ENCODE measurements around the gene ZNF74.

ZNF74 gene

GRCh38 chr22:20456064-20456721 lies 62.2 kb downstream of the ZNF74 start:
- H3K9me3 Mint-ChIP-seq, result no peaks in the 10 kb centered on the region
- peak; percentile 73 for DNase-seq (ENCODE audit: low spot score)
- peaks cover 23% of the 10 kb centered on the region for H3K4me1 Mint-ChIP-seq (ENCODE audit: low read depth)
- peaks cover 56% of the 10 kb centered on the region for H3K36me3 Mint-ChIP-seq (ENCODE audit: low read depth)
- H3K27me3 Mint-ChIP-seq (ENCODE audit: low read depth), result no peaks in the 10 kb centered on the region
- H3K4me3 Mint-ChIP-seq, result no peak overlapping the region
- H3K27ac Mint-ChIP-seq, result no peak overlapping the region

GRCh38 chr22:20456722-20457076 lies 62.7 kb downstream of the ZNF74 start:
- Mint-ChIP-seq H3K4me1 (ENCODE audit: low read depth) (peaks cover 23% of the 10 kb centered on the region), H3K27me3 (ENCODE audit: low read depth) (no peaks in the 10 kb centered on the region), H3K9me3 (no peaks in the 10 kb centered on the region), H3K36me3 (ENCODE audit: low read depth) (peaks cover 52% of the 10 kb centered on the region), H3K27ac (no peak overlapping the region), H3K4me3 (no peak overlapping the region)
- DNase-seq (ENCODE audit: low spot score), result no peak

GRCh38 chr22:20457506-20458240 lies 63.7 kb downstream of the ZNF74 start:
- no peak for DNase-seq (ENCODE audit: low spot score)
- no peaks in the 10 kb centered on the region for H3K9me3 Mint-ChIP-seq
- no peak overlapping the region for H3K4me3 Mint-ChIP-seq
- no peak overlapping the region for H3K27ac Mint-ChIP-seq
- H3K36me3 Mint-ChIP-seq (ENCODE audit: low read depth), result peaks cover 49% of the 10 kb centered on the region
- no peaks in the 10 kb centered on the region for H3K27me3 Mint-ChIP-seq (ENCODE audit: low read depth)
- H3K4me1 Mint-ChIP-seq (ENCODE audit: low read depth), result peaks cover 27% of the 10 kb centered on the region
